H1 (cell line): ENCODE measurements around the gene DDT. TPM values are rescaled to one million over a fixed set of nuclear protein-coding genes. Genes with fewer than 3 reads are reported as not detected.

Source experiments
- CTCF ChIP-seq, 3 experiments: IDR thresholded peaks; 1 replicate in 2 of 3; 2 replicates in 1 of 3; pipeline versions ENCODE4 v1.5.1 to v1.6.1; 2011; ENCODE audit warnings: low read length in 3 of 3, mild to moderate bottlenecking in 3 of 3, inconsistent platforms in 2 of 3, low read depth in 1 of 3, moderate library complexity in 1 of 3; ENCODE audit not compliant: insufficient read depth in 1 of 3; ENCODE audit errors: control extremely low read depth in 1 of 3
- KDM4A ChIP-seq: IDR thresholded peaks from one replicate; pipeline ENCODE4 v1.7.1; 2012; ENCODE audit warnings: low read depth, mild to moderate bottlenecking, moderate library complexity, low read length, inconsistent platforms; ENCODE audit not compliant: severe bottlenecking
- SP2 ChIP-seq: IDR thresholded peaks from 2 replicates; pipeline ENCODE4 v1.6.1; 2012; ENCODE audit warnings: mild to moderate bottlenecking, low read length, inconsistent platforms
- TEAD4 ChIP-seq: IDR thresholded peaks from 2 replicates; pipeline ENCODE4 v1.6.1; 2012; ENCODE audit warnings: low read depth, low read length, inconsistent platforms, mixed read lengths
- YY1 ChIP-seq: IDR thresholded peaks from 2 replicates; pipeline ENCODE4 v1.6.1; 2011; ENCODE audit warnings: low read depth, mild to moderate bottlenecking, low read length
- polyA plus RNA-seq, 7 experiments: library from polyadenylated mRNA; depleted of rRNA in 3 of 7; stranded (reverse) in 5 of 7; unstranded in 2 of 7; fragments of >200 nt in 5 of 7; fragments of 200-250 nt in 2 of 7; gene quantifications; 1 replicate in 5 of 7; 2 replicates in 1 of 7; 4 replicates in 1 of 7; pipeline versions ENCODE4 v1.2.1 to v1.2.3, GENCODE V29; 2011 to 2013; ENCODE audit warnings: missing spikeins in 2 of 7, mixed read lengths in 2 of 7
- total RNA-seq: library from RNA; stranded (reverse); fragmentation: NEBNext Ultra II Directional; extraction: Animal tissue kit (Norgen Biotek cat#: 25700); gene quantifications from 2 replicates; pipeline ENCODE4 v1.2.1, GENCODE V29; 2021

DDT gene
- total and polyA plus RNA-seq, 2 of the 8 experiments (the other 6 are each of a cell fraction or from before 2014, with no cell fraction given): 106 to 341 TPM

GRCh38 chr22:24008381-24009226 is 34.4 kb upstream of the DDT start (continued):
- TF ChIP-seq SP2: no peak
- no peak for TF ChIP-seq YY1
- TF ChIP-seq KDM4A: no peak
- TF ChIP-seq CTCF (IDR thresholded peaks at IDR 0.05; ENCODE audit: control extremely low read depth in 1 of 3, insufficient read depth in 1 of 3, low read depth in 1 of 3, low read length in 3 of 3): no peak
- TF ChIP-seq TEAD4: no peak
